SK-N-SH treated with all-trans-retinoic acid at 6 μM for 48 hours (cell line): ENCODE data around the gene NEB.

ENCODE experiments used
- ATAC-seq: fragments of 200-7000 bp; cut with Tn5 transposase; 3 replicates; pipeline ENCODE4 v1.9.1; 2020; ENCODE audit warnings: mild to moderate bottlenecking, moderate library complexity
- ARNTL ChIP-seq: fragments of 450-650 bp; formaldehyde crosslinking; IDR thresholded peaks from 2 replicates; pipeline ENCODE4 v1.5.0; 2020; ENCODE audit warnings: low read depth, mild to moderate bottlenecking, moderate library complexity, borderline replicate concordance
- BACH2 ChIP-seq: fragments of 250-450 bp; sonication (Bioruptor Pico); IDR thresholded peaks from 2 replicates; pipeline ENCODE4 v1.9.0; 2021; ENCODE audit warnings: mild to moderate bottlenecking, borderline replicate concordance
- CSDC2 ChIP-seq: fragments of 250-450 bp; sonication (Bioruptor Pico); IDR thresholded peaks from 2 replicates; pipeline ENCODE4 v1.5.0; 2020; ENCODE audit warnings: mild to moderate bottlenecking, moderate library complexity
- ESRRG ChIP-seq: fragments of 250-450 bp; sonication (Bioruptor Pico); IDR thresholded peaks from 2 replicates; pipeline ENCODE4 v1.6.1; 2021; ENCODE audit warnings: mild to moderate bottlenecking
- GLIS3 ChIP-seq: fragments of 250-450 bp; sonication (Bioruptor Pico); IDR thresholded peaks from 2 replicates; pipeline ENCODE4 v1.5.0; 2020; ENCODE audit warnings: mild to moderate bottlenecking, moderate library complexity
- OSR1 ChIP-seq: fragments of 250-450 bp; sonication (Bioruptor Pico); IDR thresholded peaks from 2 replicates; pipeline ENCODE4 v1.8.0; 2022; ENCODE audit warnings: moderate library complexity, mild to moderate bottlenecking, inconsistent platforms
- PPARA ChIP-seq: fragments of 250-450 bp; sonication (Bioruptor Pico); IDR thresholded peaks from 2 replicates; pipeline ENCODE4 v1.5.0; 2020; ENCODE audit warnings: mild to moderate bottlenecking, borderline replicate concordance
- RARB ChIP-seq: fragments of 250-450 bp; sonication (Bioruptor Pico); IDR thresholded peaks from 2 replicates; pipeline ENCODE4 v1.8.0; 2021; ENCODE audit warnings: mild to moderate bottlenecking, moderate library complexity
- SNAI2 ChIP-seq: fragments of 250-450 bp; sonication (Bioruptor Pico); IDR thresholded peaks from 2 replicates; pipeline ENCODE4 v1.5.0; 2020; ENCODE audit warnings: mild to moderate bottlenecking, moderate library complexity
- TCF4 ChIP-seq: fragments of 250-450 bp; sonication (Bioruptor Pico); IDR thresholded peaks from 2 replicates; pipeline ENCODE4 v1.8.0; 2021; ENCODE audit warnings: mild to moderate bottlenecking, moderate library complexity, borderline replicate concordance
- TOX ChIP-seq: fragments of 250-450 bp; sonication (Bioruptor Pico); IDR thresholded peaks from 2 replicates; pipeline ENCODE4 v1.8.0; 2021; ENCODE audit warnings: mild to moderate bottlenecking, moderate library complexity, borderline replicate concordance
- ZC3H10 ChIP-seq: fragments of 250-450 bp; sonication (Bioruptor Pico); IDR thresholded peaks from 2 replicates; pipeline ENCODE4 v1.5.1; 2021; ENCODE audit warnings: mild to moderate bottlenecking, moderate library complexity
- ZFP3 ChIP-seq: fragments of 250-450 bp; sonication (Bioruptor Pico); IDR thresholded peaks from 2 replicates; pipeline ENCODE4 v1.5.0; 2020; ENCODE audit warnings: mild to moderate bottlenecking, moderate library complexity
- ZFP30 ChIP-seq: fragments of 450-650 bp; formaldehyde crosslinking; IDR thresholded peaks from 2 replicates; pipeline ENCODE4 v1.5.0; 2022; ENCODE audit warnings: mild to moderate bottlenecking, moderate library complexity
- ZNF565 ChIP-seq: fragments of 450-650 bp; formaldehyde crosslinking; conservative IDR thresholded peaks from 2 replicates; pipeline ENCODE4 v1.5.0; 2020; ENCODE audit warnings: low read depth, mild to moderate bottlenecking, moderate library complexity
- ZNF70 ChIP-seq: fragments of 450-650 bp; formaldehyde crosslinking; IDR thresholded peaks from 2 replicates; pipeline ENCODE4 v1.5.0; 2020; ENCODE audit warnings: mild to moderate bottlenecking, moderate library complexity
- ZNF8 ChIP-seq: fragments of 450-650 bp; formaldehyde crosslinking; IDR thresholded peaks from 2 replicates; pipeline ENCODE4 v1.5.0; 2020; ENCODE audit warnings: mild to moderate bottlenecking, moderate library complexity
- TF ChIP-seq, protein P1 (sequence below): fragments of 250-450 bp; sonication (Bioruptor Pico); IDR thresholded peaks from 2 replicates; pipeline ENCODE4 v1.8.0; 2021; ENCODE audit warnings: low read depth, mild to moderate bottlenecking, moderate library complexity, borderline replicate concordance
- TF ChIP-seq, protein P2 (sequence below): fragments of 250-450 bp; sonication (Bioruptor Pico); IDR thresholded peaks from 2 replicates; pipeline ENCODE4 v1.5.1; 2020; ENCODE audit warnings: low read depth, mild to moderate bottlenecking, moderate library complexity
- TF ChIP-seq, protein P3 (sequence below): fragments of 250-450 bp; sonication (Bioruptor Pico); IDR thresholded peaks from 2 replicates; pipeline ENCODE4 v1.5.1; 2021; ENCODE audit warnings: mild to moderate bottlenecking, moderate library complexity
- TF ChIP-seq, protein P4 (sequence below): fragments of 250-450 bp; sonication (Bioruptor Pico); IDR thresholded peaks from 2 replicates; pipeline ENCODE4 v1.5.0; 2020; ENCODE audit warnings: mild to moderate bottlenecking, moderate library complexity
- TF ChIP-seq, protein P5 (sequence below): fragments of 250-450 bp; sonication (Bioruptor Pico); IDR thresholded peaks from 2 replicates; pipeline ENCODE4 v1.8.0; 2020; ENCODE audit warnings: mild to moderate bottlenecking, moderate library complexity, borderline replicate concordance

NEB gene

DNA sequence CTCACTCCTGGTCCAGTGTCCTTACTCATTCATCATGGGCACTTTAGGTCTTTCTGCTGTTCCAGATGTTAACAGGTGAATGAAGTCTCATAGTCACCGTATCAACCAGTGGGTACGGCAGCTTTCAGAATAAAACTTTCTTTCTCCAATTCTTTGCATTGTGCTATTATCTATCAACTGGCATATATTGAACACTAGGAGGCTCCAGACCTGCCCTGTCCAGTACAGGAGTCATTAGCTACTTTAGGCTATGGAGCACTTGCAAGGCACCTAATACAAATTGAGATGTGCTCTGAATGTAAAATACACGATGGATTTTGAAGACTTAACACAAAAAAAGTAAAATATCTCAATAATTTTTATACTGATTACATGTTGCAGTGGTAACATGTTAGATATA is 43.2 kb upstream of the NEB start (continued):
- TF ChIP-seq, protein P1, sequence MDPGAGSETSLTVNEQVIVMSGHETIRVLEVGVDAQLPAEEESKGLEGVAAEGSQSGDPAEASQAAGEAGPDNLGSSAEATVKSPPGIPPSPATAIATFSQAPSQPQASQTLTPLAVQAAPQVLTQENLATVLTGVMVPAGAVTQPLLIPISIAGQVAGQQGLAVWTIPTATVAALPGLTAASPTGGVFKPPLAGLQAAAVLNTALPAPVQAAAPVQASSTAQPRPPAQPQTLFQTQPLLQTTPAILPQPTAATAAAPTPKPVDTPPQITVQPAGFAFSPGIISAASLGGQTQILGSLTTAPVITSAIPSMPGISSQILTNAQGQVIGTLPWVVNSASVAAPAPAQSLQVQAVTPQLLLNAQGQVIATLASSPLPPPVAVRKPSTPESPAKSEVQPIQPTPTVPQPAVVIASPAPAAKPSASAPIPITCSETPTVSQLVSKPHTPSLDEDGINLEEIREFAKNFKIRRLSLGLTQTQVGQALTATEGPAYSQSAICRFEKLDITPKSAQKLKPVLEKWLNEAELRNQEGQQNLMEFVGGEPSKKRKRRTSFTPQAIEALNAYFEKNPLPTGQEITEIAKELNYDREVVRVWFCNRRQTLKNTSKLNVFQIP (CRISPR knock-in tag): no peak
- TF ChIP-seq TOX (CRISPR knock-in tag) (no peak), PPARA (no peak), TCF4 (CRISPR knock-in tag) (no peak), BACH2 (CRISPR knock-in tag) (no peak), ZNF70 (CRISPR knock-in tag) (no peak)

DNA sequence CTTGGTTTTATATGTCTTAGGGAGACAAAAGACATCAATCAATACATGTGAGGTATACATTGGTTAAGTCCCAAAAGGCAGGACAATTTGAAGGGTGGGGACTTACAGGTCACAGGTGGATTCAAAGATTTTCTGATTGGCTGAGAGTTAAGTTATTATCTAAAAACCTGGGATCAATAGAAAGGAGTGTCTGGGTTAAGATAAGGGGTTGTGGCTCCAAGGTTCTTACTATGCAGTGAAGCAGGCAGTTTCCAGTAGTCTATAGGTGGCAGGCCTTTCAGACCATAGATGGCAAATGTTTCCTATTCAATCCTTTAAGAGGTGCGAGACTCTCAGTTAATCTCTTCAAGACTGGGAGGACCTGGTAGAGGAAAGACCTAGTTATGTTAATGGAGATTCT is 42.1 kb upstream of the NEB start:
- ATAC-seq: no peak
- TF ChIP-seq ZNF8 (CRISPR knock-in tag) (no peak), ZNF70 (CRISPR knock-in tag) (no peak), ARNTL (CRISPR knock-in tag) (no peak), ZFP30 (CRISPR knock-in tag) (no peak), ESRRG (CRISPR knock-in tag) (no peak), TOX (CRISPR knock-in tag) (no peak), ZNF565 (CRISPR knock-in tag) (no peak), ZFP3 (no peak), TCF4 (CRISPR knock-in tag) (no peak), CSDC2 (no peak), RARB (no peak), ZC3H10 (no peak), OSR1 (CRISPR knock-in tag) (no peak), PPARA (no peak), GLIS3 (no peak), BACH2 (CRISPR knock-in tag) (no peak)
- TF ChIP-seq, protein P2, sequence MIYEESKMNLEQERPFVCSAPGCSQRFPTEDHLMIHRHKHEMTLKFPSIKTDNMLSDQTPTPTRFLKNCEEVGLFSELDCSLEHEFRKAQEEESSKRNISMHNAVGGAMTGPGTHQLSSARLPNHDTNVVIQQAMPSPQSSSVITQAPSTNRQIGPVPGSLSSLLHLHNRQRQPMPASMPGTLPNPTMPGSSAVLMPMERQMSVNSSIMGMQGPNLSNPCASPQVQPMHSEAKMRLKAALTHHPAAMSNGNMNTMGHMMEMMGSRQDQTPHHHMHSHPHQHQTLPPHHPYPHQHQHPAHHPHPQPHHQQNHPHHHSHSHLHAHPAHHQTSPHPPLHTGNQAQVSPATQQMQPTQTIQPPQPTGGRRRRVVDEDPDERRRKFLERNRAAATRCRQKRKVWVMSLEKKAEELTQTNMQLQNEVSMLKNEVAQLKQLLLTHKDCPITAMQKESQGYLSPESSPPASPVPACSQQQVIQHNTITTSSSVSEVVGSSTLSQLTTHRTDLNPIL (CRISPR knock-in tag): no peak
- TF ChIP-seq, protein P3, sequence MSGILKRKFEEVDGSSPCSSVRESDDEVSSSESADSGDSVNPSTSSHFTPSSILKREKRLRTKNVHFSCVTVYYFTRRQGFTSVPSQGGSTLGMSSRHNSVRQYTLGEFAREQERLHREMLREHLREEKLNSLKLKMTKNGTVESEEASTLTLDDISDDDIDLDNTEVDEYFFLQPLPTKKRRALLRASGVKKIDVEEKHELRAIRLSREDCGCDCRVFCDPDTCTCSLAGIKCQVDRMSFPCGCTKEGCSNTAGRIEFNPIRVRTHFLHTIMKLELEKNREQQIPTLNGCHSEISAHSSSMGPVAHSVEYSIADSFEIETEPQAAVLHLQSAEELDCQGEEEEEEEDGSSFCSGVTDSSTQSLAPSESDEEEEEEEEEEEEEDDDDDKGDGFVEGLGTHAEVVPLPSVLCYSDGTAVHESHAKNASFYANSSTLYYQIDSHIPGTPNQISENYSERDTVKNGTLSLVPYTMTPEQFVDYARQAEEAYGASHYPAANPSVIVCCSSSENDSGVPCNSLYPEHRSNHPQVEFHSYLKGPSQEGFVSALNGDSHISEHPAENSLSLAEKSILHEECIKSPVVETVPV: no peak
- TF ChIP-seq, protein P4, sequence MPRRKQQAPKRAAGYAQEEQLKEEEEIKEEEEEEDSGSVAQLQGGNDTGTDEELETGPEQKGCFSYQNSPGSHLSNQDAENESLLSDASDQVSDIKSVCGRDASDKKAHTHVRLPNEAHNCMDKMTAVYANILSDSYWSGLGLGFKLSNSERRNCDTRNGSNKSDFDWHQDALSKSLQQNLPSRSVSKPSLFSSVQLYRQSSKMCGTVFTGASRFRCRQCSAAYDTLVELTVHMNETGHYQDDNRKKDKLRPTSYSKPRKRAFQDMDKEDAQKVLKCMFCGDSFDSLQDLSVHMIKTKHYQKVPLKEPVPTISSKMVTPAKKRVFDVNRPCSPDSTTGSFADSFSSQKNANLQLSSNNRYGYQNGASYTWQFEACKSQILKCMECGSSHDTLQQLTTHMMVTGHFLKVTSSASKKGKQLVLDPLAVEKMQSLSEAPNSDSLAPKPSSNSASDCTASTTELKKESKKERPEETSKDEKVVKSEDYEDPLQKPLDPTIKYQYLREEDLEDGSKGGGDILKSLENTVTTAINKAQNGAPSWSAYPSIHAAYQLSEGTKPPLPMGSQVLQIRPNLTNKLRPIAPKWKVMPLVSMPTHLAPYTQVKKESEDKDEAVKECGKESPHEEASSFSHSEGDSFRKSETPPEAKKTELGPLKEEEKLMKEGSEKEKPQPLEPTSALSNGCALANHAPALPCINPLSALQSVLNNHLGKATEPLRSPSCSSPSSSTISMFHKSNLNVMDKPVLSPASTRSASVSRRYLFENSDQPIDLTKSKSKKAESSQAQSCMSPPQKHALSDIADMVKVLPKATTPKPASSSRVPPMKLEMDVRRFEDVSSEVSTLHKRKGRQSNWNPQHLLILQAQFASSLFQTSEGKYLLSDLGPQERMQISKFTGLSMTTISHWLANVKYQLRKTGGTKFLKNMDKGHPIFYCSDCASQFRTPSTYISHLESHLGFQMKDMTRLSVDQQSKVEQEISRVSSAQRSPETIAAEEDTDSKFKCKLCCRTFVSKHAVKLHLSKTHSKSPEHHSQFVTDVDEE (CRISPR knock-in tag): no peak
- TF ChIP-seq, protein P1 (CRISPR knock-in tag): no peak

DNA sequence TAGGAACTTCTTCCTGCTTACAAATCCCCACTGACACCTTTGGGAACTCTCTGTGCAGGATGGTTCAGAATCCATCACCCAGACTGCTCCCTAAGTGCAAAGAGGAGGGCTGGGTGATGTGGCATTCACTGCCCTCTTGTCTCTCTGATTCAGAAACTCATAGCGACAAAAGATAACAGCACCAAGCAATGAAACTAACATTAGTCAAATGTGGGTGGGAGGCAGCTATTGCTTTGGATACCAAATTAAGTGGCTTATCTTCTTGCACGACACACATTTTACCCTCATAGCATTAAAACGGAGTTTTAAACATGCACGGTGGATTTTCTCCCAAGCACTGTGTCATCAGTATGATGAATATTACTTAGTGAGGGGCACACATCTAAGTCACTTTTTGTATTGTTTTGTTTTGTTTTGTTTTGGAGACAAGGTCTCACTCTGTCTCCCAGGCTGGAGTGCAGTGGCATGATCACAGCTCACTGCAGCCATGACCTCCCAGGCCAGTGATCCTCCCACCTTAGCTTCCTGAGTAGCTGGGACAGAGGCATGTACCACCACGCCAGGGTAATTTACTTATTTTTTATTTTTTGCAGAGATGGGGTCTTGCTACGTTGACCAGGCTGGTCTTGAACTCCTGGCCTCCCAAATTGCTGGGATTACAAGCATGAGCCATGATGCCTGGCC is 40.9 kb upstream of the NEB start:
- peak; percentile 30; the same call in 2 of the 3 replicates for ATAC-seq
- TF ChIP-seq, protein P4 (CRISPR knock-in tag): no peak
- TF ChIP-seq TOX (CRISPR knock-in tag) (no peak), SNAI2 (CRISPR knock-in tag) (no peak), ZNF70 (CRISPR knock-in tag) (no peak)
- TF ChIP-seq, protein P5, sequence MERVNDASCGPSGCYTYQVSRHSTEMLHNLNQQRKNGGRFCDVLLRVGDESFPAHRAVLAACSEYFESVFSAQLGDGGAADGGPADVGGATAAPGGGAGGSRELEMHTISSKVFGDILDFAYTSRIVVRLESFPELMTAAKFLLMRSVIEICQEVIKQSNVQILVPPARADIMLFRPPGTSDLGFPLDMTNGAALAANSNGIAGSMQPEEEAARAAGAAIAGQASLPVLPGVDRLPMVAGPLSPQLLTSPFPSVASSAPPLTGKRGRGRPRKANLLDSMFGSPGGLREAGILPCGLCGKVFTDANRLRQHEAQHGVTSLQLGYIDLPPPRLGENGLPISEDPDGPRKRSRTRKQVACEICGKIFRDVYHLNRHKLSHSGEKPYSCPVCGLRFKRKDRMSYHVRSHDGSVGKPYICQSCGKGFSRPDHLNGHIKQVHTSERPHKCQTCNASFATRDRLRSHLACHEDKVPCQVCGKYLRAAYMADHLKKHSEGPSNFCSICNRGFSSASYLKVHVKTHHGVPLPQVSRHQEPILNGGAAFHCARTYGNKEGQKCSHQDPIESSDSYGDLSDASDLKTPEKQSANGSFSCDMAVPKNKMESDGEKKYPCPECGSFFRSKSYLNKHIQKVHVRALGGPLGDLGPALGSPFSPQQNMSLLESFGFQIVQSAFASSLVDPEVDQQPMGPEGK (CRISPR knock-in tag): no peak
- TF ChIP-seq, protein P1 (CRISPR knock-in tag): no peak
